GM19438 (cell line): Measurements from ENCODE around the gene CARHSP1.
A peak's percentile ranks its signal among the peaks of the same experiment; 100 is the strongest.
"Not testable (repeated sequence)": the region's sequence is repeated elsewhere in the genome, so short reads cannot be mapped to it uniquely, and the experiment has no call there.

Experiments used
- ATAC-seq: cut with Tn5 transposase; IDR thresholded peaks from one replicate; pipeline ENCODE4 v1.9.1; 2021; ENCODE audit warnings: low read depth; ENCODE audit not compliant: unreplicated experiment

The CARHSP1 gene

DNA sequence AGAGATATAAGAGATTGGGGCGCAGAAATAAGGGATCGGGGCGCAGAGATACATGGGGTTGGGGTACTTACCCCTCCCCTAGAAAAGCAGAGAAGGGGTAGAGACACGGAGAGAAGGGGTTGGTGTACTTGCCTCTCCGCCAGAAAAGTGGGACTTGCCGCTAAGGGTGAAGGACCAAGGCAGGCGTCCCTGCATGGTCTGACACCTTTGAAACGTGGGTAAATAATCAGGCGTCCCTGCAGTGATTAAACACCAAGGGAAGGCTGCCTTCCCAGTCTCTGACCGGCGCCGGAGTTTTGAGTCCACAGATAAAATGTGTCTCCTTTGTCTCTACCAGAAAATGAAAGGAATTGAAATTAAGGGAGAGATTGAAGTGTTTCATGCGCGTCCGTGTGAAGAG lies 31.2 kb downstream of the CARHSP1 start:
- not testable (repeated sequence) for ATAC-seq

DNA sequence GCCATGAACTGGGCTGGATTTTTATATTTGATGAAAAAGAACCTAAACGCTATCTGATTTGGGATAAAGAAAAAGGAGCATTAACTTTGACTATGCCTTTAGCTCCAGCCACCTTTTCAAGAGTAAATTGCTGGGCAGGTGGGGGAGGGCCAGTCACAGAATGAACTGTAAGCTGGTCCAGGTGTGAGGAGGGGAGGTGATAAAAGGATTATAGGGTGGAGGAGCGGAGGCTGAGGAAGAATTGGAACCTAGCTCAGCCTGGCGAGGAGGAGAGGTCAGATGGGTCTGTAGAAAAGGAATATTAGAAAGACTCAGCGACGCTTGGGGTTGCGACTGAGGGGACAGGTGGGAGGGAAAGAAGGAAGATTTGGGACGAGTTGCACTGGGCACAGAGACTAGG lies 32.0 kb downstream of the CARHSP1 start:
- ATAC-seq, result not testable (repeated sequence)

- no peak for ATAC-seq
Measured at GRCh38 chr16:8832717-8833105, 36.1 kb downstream of the CARHSP1 start.

DNA sequence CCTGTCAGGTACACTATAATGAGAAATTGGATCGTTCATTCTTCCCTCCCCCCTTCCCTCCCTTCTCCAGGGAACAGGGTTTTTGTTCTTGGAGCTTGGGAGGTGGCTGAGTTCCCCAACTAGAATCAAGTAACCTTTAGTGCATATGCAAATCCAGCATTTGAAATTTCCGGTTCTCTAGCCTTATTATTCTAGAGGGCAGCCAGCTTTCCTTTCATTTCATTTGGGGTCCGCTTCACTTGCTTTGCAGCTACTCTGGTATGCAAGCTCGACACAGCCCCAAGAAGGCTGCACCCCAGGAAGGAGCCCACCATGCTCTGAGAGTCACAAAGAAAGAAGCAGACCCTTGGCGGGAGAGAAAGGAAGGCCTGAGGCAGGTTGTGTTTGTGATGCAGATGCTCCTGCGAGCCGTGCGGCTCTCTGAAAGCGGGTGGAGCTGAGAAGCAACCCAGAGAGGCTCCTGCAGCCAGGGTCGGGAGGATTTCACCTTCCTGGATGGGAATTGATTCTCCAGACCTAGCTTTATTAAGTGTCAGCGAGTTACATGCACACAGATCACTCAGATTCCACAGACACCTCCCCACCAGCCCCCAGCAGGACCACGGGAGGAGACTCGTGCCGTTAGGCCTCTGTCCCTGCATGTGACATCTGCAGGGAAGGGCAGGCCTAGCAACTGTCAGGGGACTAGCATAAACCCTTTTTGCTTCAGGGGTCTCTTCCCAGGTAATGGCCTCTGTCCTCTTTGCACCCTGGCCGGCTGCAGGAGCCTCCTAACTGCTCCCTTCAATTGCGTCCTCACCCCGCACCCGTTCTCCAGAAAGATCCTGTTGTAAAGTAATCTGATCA lies 36.7 kb downstream of the CARHSP1 start:
- no peak for ATAC-seq

DNA sequence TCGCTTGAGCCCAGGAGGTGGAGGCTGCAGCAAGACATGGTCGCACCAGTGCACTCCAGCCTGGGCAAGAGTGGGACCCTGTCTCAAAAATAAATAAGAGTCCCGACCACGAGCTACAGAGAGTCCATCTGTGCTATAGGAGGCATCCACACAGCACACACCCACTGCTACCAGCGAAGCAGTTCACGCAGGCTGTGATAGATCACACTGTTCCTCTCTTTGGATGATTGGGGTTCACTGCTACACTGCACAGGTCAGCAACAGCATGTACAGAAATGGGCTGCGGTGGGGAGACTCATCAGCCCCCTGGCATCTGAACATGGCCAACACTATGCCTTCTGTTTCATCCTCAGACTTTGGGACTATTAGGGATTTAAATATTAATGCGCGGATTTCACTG lies 37.4 kb downstream of the CARHSP1 start:
- ATAC-seq, result no peak

- ATAC-seq, result no peak
Measured at GRCh38 chr16:8828541-8829165, 40.2 kb downstream of the CARHSP1 start.

- ATAC-seq, result no peak
Measured at GRCh38 chr16:8826278-8826879, 42.4 kb downstream of the CARHSP1 start.

DNA sequence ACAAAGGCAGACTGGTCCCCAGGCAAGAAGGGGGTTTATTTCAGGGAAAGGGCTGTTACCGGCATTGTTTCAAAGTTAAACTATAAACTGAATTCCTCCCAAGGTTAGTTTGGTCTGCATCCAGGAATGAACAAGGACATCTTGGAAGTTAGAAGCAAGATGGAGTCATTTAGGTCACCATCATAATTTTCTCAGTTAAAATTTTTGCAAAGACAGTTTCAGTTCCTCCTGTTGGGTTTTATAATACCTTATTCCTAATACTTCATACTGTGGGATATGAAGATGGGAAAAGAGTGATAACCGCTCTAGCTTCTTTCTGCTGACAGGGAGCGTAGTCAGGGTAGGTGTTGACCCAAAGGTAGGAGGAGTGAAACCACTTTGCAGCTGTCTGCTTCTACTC lies 46.4 kb downstream of the CARHSP1 start:
- ATAC-seq, result no peak

GRCh38 chr16:8819411-8820034 lies 49.3 kb downstream of the CARHSP1 start:
- ATAC-seq, result no peak

DNA sequence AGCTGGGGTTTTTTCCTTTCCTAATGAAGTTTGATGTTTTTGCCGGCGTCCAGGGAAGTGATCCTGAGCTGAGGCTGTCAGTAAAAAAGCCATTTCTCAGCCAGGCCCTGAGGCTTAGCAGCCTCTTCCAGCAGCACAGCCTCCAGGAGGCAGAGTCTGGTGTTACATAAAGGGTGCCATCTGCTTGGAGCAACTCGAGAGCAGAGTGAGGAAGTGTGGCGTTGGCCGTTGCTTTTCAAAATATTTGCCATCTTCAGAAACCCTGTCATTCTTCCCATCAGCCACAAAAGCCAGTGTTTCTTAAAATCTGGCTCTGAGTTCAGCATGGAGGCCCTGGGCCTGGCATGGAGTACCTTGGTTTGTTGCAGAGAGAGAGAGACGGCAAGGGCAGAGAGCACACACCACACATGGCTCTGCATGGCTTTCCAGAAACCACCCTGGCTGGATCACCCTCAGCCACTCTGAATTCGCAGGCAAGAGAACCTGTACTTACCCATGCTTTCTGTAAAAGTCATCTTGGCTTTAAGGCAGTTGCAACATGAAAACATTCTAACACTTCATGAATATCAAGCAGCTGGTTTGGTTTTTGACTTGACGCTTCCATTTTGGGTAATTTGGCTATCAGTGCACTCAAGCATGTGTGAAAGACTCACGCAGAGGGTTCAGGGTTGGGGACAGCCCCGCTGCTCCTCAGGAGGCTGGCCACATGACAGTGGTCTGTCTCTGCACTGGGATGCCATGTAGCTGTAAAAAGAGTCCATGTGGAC lies 50.1 kb downstream of the CARHSP1 start:
- ATAC-seq, result peak; percentile 68

- ATAC-seq, result no peak
Measured at GRCh38 chr16:8816967-8817655, 51.7 kb downstream of the CARHSP1 start.

- no peak for ATAC-seq
Measured at GRCh38 chr16:8814095-8814806, 54.6 kb downstream of the CARHSP1 start.

GRCh38 chr16:8812162-8812843 lies 56.5 kb downstream of the CARHSP1 start:
- no peak for ATAC-seq

GRCh38 chr16:8808613-8809353 lies 60.0 kb downstream of the CARHSP1 start:
- ATAC-seq, result no peak

DNA sequence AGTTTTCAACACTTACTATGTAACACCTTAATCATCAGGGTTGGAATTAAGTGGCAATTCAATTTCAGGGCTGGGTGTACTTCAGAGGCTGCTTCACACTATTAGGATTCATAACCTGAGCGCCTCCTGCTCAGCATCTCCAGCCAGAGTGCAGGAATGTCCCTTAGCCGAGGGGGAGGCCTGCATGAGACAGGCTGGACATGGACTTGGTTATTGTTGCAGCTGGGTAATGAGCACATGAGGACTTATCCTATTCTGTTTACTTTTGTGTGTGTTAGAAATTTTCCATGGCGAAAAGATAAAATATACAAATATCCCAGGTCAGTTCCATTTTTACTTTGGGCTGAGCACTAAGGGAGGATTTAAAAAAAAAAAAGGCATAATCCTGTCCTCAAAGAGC lies 60.8 kb downstream of the CARHSP1 start:
- ATAC-seq, result no peak

- no peak for ATAC-seq
Measured at GRCh38 chr16:8807189-8807588, 61.6 kb downstream of the CARHSP1 start.

GRCh38 chr16:8806272-8806983 lies 62.4 kb downstream of the CARHSP1 start:
- no peak for ATAC-seq
